Measurements from ENCODE around the gene PACRG.

PACRG gene

GRCh38 chr6:163252061-163252591 is 524.4 kb downstream of the PACRG start:
- no peak for DNase-seq (ENCODE audit: low read depth)
- TF ChIP-seq CTCF (IDR thresholded peaks at IDR 0.05; ENCODE audit: insufficient read depth, low read depth, low read length, missing control alignments), result no peak
- no peak overlapping the region for H3K4me3 ChIP-seq (ENCODE audit: low read length)

- TF ChIP-seq CTCF (IDR thresholded peaks at IDR 0.05; ENCODE audit: insufficient read depth, low read depth, low read length, missing control alignments), result no peak
- DNase-seq (ENCODE audit: low read depth), result no peak
Observed at GRCh38 chr6:163253556-163254213, 525.9 kb downstream of the PACRG start.

GRCh38 chr6:163254341-163254835 is 526.6 kb downstream of the PACRG start:
- TF ChIP-seq CTCF (IDR thresholded peaks at IDR 0.05; ENCODE audit: insufficient read depth, low read depth, low read length, missing control alignments), result no peak
- DNase-seq (ENCODE audit: low read depth), result no peak
- no peak overlapping the region for H3K4me3 ChIP-seq (ENCODE audit: low read length)

More at GRCh38 chr6:163253556-163254213, 525.9 kb downstream of the PACRG start:
- no peak overlapping the region for H3K4me3 ChIP-seq (ENCODE audit: low read length)

- no peak for TF ChIP-seq CTCF (IDR thresholded peaks at IDR 0.05; ENCODE audit: insufficient read depth, low read depth, low read length, missing control alignments)
- no peak for DNase-seq (ENCODE audit: low read depth)
- no peak overlapping the region for H3K4me3 ChIP-seq (ENCODE audit: low read length)
Observed at GRCh38 chr6:163255265-163255664, 527.5 kb downstream of the PACRG start.

- TF ChIP-seq CTCF (IDR thresholded peaks at IDR 0.05; ENCODE audit: insufficient read depth, low read depth, low read length, missing control alignments), result no peak
- DNase-seq (ENCODE audit: low read depth), result no peak
- no peak overlapping the region for H3K4me3 ChIP-seq (ENCODE audit: low read length)
Observed at GRCh38 chr6:163259689-163260088, 531.9 kb downstream of the PACRG start.

- DNase-seq (ENCODE audit: low read depth), result no peak
- TF ChIP-seq CTCF (IDR thresholded peaks at IDR 0.05; ENCODE audit: insufficient read depth, low read depth, low read length, missing control alignments), result no peak
- no peak overlapping the region for H3K4me3 ChIP-seq (ENCODE audit: low read length)
Observed at GRCh38 chr6:163260111-163260895, 532.5 kb downstream of the PACRG start.
